ENCODE results near the gene RSPH3.

Gene RSPH3

GRCh38 chr6:158972241-158973233, 27.5 kb downstream of the RSPH3 start:
- no peak for DNase-seq (ENCODE audit: low read depth, low spot score)
- ChIA-PET POLR2A (no interaction called here), CTCF (interaction anchor here (0.6 to 8.3 kb wide), 38 partner anchors 8 to 774 kb away, joined by 3 to 132 read pairs (median 4); no protein-coding TSS in a partner anchor)
- TF ChIP-seq, protein P1, sequence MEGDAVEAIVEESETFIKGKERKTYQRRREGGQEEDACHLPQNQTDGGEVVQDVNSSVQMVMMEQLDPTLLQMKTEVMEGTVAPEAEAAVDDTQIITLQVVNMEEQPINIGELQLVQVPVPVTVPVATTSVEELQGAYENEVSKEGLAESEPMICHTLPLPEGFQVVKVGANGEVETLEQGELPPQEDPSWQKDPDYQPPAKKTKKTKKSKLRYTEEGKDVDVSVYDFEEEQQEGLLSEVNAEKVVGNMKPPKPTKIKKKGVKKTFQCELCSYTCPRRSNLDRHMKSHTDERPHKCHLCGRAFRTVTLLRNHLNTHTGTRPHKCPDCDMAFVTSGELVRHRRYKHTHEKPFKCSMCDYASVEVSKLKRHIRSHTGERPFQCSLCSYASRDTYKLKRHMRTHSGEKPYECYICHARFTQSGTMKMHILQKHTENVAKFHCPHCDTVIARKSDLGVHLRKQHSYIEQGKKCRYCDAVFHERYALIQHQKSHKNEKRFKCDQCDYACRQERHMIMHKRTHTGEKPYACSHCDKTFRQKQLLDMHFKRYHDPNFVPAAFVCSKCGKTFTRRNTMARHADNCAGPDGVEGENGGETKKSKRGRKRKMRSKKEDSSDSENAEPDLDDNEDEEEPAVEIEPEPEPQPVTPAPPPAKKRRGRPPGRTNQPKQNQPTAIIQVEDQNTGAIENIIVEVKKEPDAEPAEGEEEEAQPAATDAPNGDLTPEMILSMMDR (IDR thresholded peaks at IDR 0.05; ENCODE audit: insufficient read depth, low read length, missing control alignments): no peak
- no peak overlapping the region for H3K4me3 ChIP-seq (ENCODE audit: low read depth, low read length)

DNA sequence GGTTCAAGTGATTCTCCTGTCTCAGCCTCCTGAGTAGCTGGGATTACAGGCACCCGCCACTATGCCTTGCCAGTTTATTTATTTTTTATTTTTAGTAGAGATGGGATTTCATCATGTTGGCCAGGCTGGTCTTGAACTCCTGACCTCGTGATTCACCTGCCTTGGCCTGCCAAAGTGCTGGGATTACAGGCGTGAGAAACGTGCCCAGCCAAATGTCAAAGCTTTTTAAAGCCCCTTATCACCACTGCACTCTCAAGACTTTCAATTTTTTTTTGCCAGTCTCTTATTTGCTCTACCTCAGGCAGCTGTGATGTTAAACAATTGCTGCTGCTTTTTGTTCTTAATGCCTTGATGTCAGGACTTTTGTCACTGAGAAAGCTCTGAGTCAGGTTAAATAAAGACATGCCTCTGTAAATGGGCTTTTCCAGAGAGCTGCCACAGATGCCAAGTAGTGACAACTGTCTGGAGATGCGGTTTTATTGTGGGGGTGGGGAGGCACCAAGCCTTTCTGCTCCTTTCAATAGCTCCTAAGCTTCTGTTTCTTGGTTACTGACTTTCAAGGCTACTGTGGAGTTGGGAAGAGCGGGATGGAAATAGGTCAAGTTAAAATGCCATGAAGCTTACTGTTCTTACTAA, 29.2 kb downstream of the RSPH3 start:
- ChIA-PET POLR2A (no interaction called here), CTCF (interaction anchor here (0.7 to 8.3 kb wide), 20 partner anchors 9 to 310 kb away, joined by 3 to 132 read pairs (median 6); partner anchors contain the start of gene RSPH3)
- H3K4me3 ChIP-seq (ENCODE audit: low read depth, low read length): no peak overlapping the region
- DNase-seq (ENCODE audit: low read depth, low spot score): no peak
- TF ChIP-seq, protein P1 (IDR thresholded peaks at IDR 0.05; ENCODE audit: insufficient read depth, low read length, missing control alignments): no peak

DNA sequence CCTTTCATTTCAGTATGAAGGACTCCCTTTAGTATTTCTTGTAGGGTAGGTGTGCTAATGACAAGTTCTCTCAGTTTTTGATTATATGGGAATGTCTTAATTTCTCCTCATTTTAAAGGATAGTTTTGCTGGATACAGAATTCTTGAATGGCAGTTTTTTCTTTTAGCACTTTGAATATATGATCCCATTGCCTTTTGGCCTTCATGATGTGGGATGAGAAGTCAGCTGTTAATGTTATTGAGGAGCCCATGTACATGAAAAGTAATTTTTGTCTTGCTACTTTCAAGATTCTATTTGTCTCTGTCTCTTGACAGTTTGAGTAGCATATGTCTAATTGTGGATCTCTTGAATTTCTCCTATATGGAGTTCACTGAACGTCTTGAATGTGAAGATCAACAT, 30.9 kb downstream of the RSPH3 start:
- TF ChIP-seq, protein P1 (IDR thresholded peaks at IDR 0.05; ENCODE audit: insufficient read depth, low read length, missing control alignments): no peak
- DNase-seq (ENCODE audit: low read depth, low spot score): no peak
- no peak overlapping the region for H3K4me3 ChIP-seq (ENCODE audit: low read depth, low read length)
- ChIA-PET CTCF (interaction anchor here (0.9 to 1.6 kb wide), 2 partner anchors 8 to 263 kb away, joined by 3 to 9 read pairs; no protein-coding TSS in a partner anchor), POLR2A (interaction anchor here (0.6 kb wide), 1 partner anchor 146 kb away, joined by 3 read pairs; no protein-coding TSS in a partner anchor)

GRCh38 chr6:158963020-158963808, 36.8 kb downstream of the RSPH3 start:
- ChIA-PET CTCF (interaction anchor here (0.9 to 4.3 kb wide), 2 partner anchors 9 to 259 kb away, joined by 5 to 24 read pairs; no protein-coding TSS in a partner anchor), POLR2A (no interaction called here)
- no peak for DNase-seq (ENCODE audit: low read depth, low spot score)
- no peak overlapping the region for H3K4me3 ChIP-seq (ENCODE audit: low read depth, low read length)
- TF ChIP-seq, protein P1 (IDR thresholded peaks at IDR 0.05; ENCODE audit: insufficient read depth, low read length, missing control alignments): no peak

- H3K4me3 ChIP-seq (ENCODE audit: low read depth, low read length): no peak overlapping the region
- TF ChIP-seq, protein P1 (IDR thresholded peaks at IDR 0.05; ENCODE audit: insufficient read depth, low read length, missing control alignments): no peak
- no peak for DNase-seq (ENCODE audit: low read depth, low spot score)
- CTCF ChIA-PET: interaction anchor here (0.9 to 4.3 kb wide), 6 partner anchors 10 to 259 kb away, joined by 3 to 24 read pairs (median 4); partner anchors contain the start of gene EZR
- POLR2A ChIA-PET: no interaction called here
Measured at GRCh38 chr6:158962371-158962770, 37.6 kb downstream of the RSPH3 start.

Data from AG04449 (cell line).